NK-92 (cell line): ENCODE results near the gene LPP.

Source experiments
- DNase-seq: peaks from one replicate; lab custom pipeline; 2025; ENCODE audit not compliant: unreplicated experiment; lab: John Stamatoyannopoulos, UW

LPP gene

DNA sequence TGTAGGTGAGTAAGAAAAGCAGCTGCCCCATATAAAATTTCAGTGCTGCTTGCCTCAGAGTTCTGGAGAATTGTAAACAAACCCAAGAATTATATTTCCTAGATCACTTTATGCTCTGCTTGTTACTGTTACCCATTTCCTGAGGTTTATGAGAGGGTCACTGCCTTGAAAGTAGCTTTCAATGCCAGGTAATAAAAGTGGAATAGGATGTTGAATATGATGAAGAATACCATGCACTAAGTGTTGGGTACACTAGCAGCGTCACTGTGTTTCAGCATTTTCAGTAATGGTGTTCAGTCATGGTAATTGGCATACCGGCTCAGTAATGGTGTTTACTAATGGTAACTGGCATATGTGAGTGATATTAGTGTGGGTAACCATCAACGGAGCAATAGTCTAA is 568.0 kb downstream of the LPP start:
- DNase-seq: no peak

DNA sequence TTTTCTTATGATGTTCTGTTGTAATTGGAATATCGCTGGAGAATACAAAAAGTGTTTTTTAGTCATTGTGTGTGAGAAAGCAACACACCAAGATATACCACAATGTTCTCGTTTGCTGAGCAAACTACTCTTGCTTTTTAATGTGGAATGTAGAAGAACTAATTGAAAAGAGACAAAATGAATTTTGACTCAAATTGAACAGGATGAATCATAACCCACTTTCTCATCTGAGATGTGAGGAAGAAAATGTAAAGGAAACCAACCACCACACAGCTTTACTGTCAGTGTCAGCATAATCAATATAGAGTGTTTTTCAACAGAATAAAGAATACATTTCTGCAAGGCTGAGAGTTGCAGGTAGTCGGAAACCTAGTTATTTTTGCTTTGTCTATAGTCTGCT is 569.0 kb downstream of the LPP start:
- no peak for DNase-seq

DNA sequence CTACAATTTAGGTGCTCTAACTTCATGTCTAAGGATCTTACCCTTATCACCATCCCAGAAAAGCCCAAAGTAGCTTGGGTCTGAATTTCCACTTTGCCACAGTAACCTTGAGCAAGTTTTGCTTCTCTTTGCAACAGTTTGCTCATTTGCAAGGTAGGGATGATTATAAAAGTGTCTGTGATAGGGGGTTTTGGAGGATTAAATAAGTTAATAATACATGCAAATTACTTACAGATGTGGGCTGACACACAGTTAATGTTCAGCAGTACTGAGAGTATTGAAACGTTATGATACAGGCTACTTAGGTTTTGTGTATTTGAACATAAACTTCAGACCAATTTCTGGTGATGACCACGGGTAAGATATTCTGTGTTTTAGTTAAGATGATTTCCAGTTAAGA is 573.1 kb downstream of the LPP start:
- no peak for DNase-seq

DNA sequence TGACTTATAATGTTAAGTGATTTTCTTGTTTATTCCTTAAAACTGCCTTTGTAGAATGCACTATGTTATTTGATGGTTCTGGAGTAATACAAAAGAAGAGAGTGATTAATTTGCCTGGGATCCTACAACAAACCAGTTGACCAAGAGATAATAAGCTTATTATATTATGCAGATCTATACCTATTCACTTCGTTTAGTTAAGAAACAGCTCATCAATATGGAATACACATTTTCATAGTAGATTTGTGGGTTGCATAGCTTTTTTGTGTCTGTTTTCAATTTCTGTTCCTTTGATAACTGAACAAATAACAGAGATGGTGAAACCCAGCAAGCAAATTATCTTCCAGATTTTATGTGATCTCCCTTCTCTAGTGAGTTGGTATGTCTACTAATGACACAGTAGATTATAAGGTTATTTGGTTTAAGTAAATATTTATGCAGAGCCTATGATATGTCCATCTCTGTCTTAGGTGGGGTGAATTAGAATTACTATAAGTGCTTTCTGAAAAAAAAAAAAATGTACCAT is 574.5 kb downstream of the LPP start:
- no peak for DNase-seq

DNA sequence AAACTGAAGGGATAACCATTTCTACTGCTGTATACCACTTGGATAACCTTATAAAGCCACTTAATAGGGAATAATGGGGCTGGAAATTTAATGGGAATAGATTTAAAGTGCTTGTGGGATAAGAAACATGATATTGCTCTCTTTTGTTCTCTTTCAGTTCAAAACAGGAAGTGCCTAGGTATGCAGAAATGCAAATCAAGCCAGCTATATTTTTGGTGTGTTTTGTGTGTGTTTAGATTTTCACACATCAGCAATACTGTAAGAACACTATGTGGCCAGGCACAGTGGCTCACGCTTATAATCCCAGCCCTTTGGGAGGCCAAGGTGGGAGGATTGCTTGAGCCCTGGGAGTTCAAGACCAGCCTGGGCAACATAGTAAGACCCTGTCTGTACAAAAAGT is 575.5 kb downstream of the LPP start:
- no peak for DNase-seq

- DNase-seq: no peak
Observed at GRCh38 chr3:188734395-188734794, 580.4 kb downstream of the LPP start.

GRCh38 chr3:188739511-188739910 is 585.6 kb downstream of the LPP start:
- no peak for DNase-seq

DNA sequence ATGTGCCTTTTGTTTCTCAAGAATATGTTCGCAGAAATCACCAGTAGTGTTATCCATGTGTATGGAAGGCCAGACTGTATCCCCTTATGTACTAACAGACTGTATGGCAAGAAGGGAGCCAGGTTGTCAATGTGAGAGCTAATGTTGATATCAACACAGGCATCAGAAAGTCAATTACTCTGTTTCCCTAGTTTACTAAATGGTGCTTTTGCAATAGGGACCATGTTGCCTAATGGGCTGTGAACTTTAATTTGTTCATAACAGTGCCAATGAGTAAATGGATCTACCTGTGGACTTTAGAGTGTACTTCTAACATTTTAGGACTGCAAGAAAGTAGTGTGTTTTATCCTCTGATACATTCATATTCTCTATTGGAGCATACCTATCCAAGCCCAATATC is 586.1 kb downstream of the LPP start:
- no peak for DNase-seq

- DNase-seq: no peak
Observed at GRCh38 chr3:188742755-188743550, 589.0 kb downstream of the LPP start.

GRCh38 chr3:188744166-188744565 is 590.2 kb downstream of the LPP start:
- no peak for DNase-seq

- no peak for DNase-seq
Observed at GRCh38 chr3:188745031-188745430, 591.1 kb downstream of the LPP start.

DNA sequence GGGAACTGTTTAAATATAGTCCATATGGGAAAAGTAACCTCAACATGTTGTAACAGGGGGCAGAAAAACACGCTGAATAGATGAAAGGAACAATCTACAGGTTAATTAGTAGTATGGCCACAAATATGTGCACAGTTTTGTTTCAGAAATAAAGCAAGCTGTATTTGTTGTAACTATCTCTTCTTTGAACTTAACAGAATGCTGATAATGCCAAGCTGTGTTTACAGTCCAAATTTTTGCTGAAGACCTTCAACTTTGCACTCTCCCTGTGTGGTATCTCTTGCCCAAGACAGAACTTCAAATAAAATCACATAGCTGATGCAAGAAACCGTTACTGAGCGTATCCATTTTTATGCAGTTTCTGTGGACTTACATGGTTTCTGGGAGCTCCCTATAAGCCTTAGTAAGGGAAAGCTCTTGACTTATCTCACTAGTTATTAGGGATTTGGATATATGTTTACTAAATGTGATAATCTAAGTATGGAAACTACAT is 592.4 kb downstream of the LPP start:
- DNase-seq: no peak

- DNase-seq: no peak
Observed at GRCh38 chr3:188747489-188747888, 593.5 kb downstream of the LPP start.

- DNase-seq: no peak
Observed at GRCh38 chr3:188749010-188749617, 595.2 kb downstream of the LPP start.

DNA sequence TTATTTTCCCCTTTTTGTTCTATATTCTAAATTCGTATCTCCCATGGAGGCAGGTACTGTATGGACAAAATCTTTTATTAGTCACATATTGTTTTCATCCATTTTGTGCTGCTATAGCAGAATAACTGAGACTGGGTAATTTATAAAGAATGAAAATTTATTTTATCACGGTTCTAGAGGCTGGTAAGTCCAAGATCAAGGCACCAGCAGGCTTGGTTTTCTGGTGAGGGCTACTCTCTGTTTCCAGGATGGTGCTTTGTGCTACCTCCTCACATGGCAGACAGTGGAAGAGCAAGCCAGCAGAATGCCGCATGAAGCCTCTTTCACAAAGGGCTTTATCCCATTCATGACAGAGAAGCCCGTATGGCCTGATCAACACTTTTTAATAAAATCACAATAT is 595.9 kb downstream of the LPP start:
- DNase-seq: no peak

DNA sequence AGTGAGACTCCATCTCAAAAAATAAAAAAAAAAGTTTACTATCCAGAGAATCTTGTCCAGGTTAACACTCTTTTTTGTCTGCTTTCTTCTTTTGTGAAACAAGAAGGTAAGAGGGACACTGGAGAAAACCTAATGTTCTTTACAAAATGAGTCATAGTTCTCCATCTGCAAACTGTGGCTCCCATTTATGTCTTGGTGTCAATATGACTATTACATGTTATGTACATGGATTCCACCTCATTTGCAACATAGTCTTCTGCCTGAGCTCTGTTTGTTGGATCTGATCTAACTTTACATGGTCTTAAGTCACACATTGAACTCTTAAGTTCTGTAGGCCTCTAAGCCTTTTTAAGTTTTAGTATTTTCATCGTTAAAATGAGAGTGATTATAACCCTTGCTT is 596.7 kb downstream of the LPP start:
- DNase-seq: no peak

DNA sequence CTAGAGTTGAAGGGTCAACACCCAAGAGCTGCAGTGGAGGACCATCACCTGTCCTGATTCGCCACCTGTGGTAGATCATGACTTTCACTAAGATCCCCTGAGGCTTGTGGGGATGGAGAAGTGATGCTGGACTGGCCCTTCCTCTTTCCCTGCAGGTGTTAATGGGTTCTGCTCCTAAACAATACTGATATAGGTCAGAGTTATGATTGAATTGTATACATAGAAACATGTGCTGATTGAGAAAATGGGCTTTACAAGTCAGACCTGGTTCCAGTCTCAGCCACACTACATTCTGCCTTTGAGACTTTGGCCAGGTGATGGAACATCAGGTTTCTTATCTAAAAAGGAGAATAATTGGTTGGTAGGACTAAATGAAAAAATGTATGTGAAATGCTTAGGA is 598.9 kb downstream of the LPP start:
- DNase-seq: no peak

DNA sequence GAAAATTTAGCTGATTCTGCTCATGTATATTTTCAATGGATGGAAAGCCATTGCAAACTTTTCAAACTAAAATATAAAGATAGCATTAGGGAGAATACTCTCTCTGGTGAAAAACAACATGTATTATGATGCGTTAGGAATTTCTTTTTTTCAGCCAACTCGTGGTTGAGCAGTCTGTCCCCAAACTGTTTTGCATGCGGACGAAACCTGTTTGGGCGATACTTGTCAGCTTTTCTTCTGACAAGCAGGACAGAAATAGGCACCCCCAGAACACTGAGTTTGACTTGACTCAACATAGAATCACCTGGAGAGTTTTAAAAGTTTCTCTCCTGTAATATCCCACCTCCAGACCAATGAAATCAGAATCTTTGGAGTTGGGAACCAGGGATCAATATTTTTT is 600.3 kb downstream of the LPP start:
- no peak for DNase-seq

DNA sequence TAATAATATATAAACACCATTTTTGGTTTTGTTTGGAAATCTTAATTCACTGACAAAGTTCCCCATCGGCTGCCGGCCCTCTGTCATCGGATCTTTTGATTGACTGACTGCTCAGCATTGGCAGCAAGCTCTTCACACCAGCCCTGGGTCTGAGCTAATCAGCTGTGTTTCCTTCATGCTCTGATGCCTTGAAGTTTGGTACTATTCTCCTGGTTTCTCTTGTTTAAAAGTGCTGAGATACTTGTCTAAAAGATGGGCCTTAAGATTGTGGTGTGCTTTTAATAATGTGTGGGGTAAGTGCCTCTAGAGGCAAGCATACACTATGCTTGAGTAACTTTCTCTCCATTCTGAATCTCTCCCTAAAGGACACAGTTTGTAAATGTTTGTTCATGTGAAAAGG is 602.3 kb downstream of the LPP start:
- no peak for DNase-seq

DNA sequence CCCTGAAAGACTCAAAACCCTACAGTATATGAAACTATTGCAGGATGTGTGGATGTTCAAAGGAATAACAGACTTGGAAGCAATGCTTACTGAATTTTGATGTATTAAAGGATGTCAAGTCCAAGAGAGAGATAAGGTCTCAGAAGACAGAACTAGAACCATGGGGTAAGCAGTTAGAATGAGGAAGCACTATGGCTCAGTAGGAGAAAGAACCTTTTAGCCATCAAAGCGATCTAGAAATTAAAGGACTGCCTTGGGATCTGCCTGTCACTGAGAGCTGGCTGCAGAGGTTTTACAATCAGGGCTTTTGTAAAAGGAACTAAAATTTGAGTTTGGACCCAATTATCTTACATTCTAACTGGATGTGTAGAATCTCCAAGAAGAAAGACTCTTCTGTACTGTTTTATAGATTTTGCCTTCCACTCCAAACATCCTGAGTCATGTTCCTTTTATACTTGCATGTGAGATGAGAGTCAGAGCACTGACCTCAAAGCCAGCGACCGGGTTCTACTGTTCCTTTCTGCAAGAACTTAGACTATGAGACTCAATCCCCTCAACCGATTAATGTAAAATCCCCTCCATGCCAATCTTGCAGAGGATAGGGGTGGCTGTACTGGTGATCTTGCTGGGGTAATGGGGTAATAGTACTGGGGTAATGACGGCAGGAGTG is 605.5 kb downstream of the LPP start:
- no peak for DNase-seq

DNA sequence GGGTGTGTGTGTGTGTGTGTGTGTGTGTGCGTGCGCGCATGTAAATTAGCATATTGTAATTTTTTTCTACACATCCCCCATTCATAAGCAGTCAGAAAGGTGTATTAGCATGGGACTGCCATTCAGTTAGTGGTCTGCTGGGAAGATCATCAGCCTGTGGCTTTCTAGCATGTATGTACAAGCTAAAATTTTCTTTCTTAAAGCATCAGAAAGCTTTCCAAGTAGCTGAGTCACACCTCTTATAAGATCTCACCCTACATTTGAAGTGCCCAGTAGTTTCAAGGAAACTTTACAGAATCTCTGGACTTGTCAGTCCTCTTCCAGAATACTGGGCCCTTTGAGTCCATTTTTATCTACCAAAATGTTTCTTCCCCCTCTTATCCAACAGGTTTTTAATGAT is 606.5 kb downstream of the LPP start:
- no peak for DNase-seq

DNA sequence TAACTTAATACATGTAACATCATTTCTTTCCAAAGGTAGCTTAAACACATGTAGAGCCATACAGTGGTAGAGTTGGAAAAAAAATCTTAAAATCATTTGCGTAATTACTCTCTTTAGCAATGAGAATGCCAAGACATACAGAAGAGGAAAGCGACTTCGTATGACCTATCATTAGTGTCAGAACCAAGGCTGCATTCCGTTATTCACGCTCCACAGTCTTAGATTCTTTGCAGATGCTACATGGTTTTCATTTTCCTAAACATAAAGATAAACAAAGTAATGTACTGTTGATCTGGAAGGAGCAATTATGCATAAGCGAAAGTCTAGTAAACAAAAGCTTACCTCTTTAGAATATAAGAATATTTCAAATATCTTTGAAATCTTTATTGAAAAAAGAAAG is 607.5 kb downstream of the LPP start:
- no peak for DNase-seq
